ENCODE measurements around the gene TFPI2. TPM values are rescaled to one million over a fixed set of nuclear protein-coding genes. Genes with fewer than 3 reads are reported as not detected.

The TFPI2 gene
- total RNA-seq (1 to 10 TPM; 3.9 to 4.9 TPM), polyA plus RNA-seq (10 to 100 TPM in 1 of 2 donors, 1 to 10 TPM in 1; 8.5 to 11.8 TPM)
- long read RNA-seq, donor 1, partial matches to known transcripts: 0 of 1 reads
- long read RNA-seq, donor 1, other reads (novel, unspliced or antisense): 0 of 1 reads
- long read RNA-seq, donor 2, partial matches to known transcripts: 0 of 2 reads
- long read RNA-seq, donor 2, other reads (novel, unspliced or antisense): 0 of 2 reads
- long read RNA-seq, donor 3, partial matches to known transcripts: 0 of 2 reads
- long read RNA-seq, donor 3, other reads (novel, unspliced or antisense): 0 of 2 reads
- long read RNA-seq, donor 4: 0 reads
- long read RNA-seq, donor 5, partial matches to known transcripts: 0 of 1 reads
- long read RNA-seq, donor 5, other reads (novel, unspliced or antisense): 0 of 1 reads

- ATAC-seq (ENCODE audit: insufficient read depth, low FRiP score): peak; percentile 55
- Histone ChIP-seq H3K4me1 (ENCODE audit: control insufficient read depth in 5 of 5, insufficient read depth in 5 of 5, low read length in 5 of 5) (peaks cover 0 to 22% (median 6%) of the 10 kb centered on the region in 5 donors), H3K27ac (ENCODE audit: low read depth in 1 of 2, low read length in 1 of 2) (peak within 1 kb of the TSS in 1 of 2 donors; percentile 52), H3K9me3 (ENCODE audit: control insufficient read depth in 4 of 4, insufficient read depth in 3 of 4, low read length in 3 of 4) (peaks cover 0 to 3% (median 0%) of the 10 kb centered on the region in 4 donors), H3K27me3 (ENCODE audit: control insufficient read depth in 3 of 3, insufficient read depth in 3 of 3, low read length in 2 of 3) (peaks cover 0 to 45% (median 31%) of the 10 kb centered on the region in 3 donors), H3K36me3 (ENCODE audit: control insufficient read depth in 4 of 4, insufficient read depth in 4 of 4, low read length in 4 of 4) (no peaks in the 10 kb centered on the region), H3K4me3 (peak within 1 kb of the TSS; percentile 65), H3K9ac (ENCODE audit: insufficient read depth in 1 of 2, low read length in 2 of 2) (no peak within 1 kb of the TSS)
- DNase-seq: peak; percentile 27 to 53 (median 47)
- 1% methylated on average over 49 of the region's 49 CpGs for WGBS, 2 donors
- no peak for TF ChIP-seq CTCF (IDR thresholded peaks at IDR 0.05; ENCODE audit: control extremely low read depth, extremely low read depth)
Observed at GRCh38 chr7:93890464-93891068, at the start of gene TFPI2. TFPI2 (minus strand) TSS chr7:93890753; CDS start chr7:93890678, 75 bp downstream.

- H3K36me3 ChIP-seq (ENCODE audit: control insufficient read depth in 4 of 4, insufficient read depth in 4 of 4, low read length in 4 of 4): no peaks in the 10 kb centered on the region
- H3K4me1 ChIP-seq (ENCODE audit: control insufficient read depth in 5 of 5, insufficient read depth in 5 of 5, low read length in 5 of 5): no peaks in the 10 kb centered on the region
- H3K9me3 ChIP-seq (ENCODE audit: control insufficient read depth in 4 of 4, insufficient read depth in 3 of 4, low read length in 3 of 4): peaks cover 0 to 3% (median 0%) of the 10 kb centered on the region in 4 donors
- DNase-seq (no peak), ATAC-seq (ENCODE audit: insufficient read depth, low FRiP score) (no peak)
- H3K9ac ChIP-seq (ENCODE audit: insufficient read depth in 1 of 2, low read length in 2 of 2): no peak overlapping the region
- H3K27me3 ChIP-seq (ENCODE audit: control insufficient read depth in 3 of 3, insufficient read depth in 3 of 3, low read length in 2 of 3): no peaks in the 10 kb centered on the region
- H3K27ac ChIP-seq (ENCODE audit: low read depth in 1 of 2, low read length in 1 of 2): no peak overlapping the region
- TF ChIP-seq CTCF (IDR thresholded peaks at IDR 0.05; ENCODE audit: control extremely low read depth, extremely low read depth): no peak
- no peak overlapping the region for H3K4me3 ChIP-seq
Observed at GRCh38 chr7:93938293-93938692, 47.7 kb upstream of the TFPI2 start.

GRCh38 chr7:93937818-93938217 lies 47.3 kb upstream of the TFPI2 start:
- Histone ChIP-seq H3K4me1 (ENCODE audit: control insufficient read depth in 5 of 5, insufficient read depth in 5 of 5, low read length in 5 of 5) (no peaks in the 10 kb centered on the region), H3K9me3 (ENCODE audit: control insufficient read depth in 4 of 4, insufficient read depth in 3 of 4, low read length in 3 of 4) (peaks cover 0 to 3% (median 0%) of the 10 kb centered on the region in 4 donors), H3K27ac (ENCODE audit: low read depth in 1 of 2, low read length in 1 of 2) (no peak overlapping the region), H3K9ac (ENCODE audit: insufficient read depth in 1 of 2, low read length in 2 of 2) (no peak overlapping the region), H3K36me3 (ENCODE audit: control insufficient read depth in 4 of 4, insufficient read depth in 4 of 4, low read length in 4 of 4) (no peaks in the 10 kb centered on the region), H3K27me3 (ENCODE audit: control insufficient read depth in 3 of 3, insufficient read depth in 3 of 3, low read length in 2 of 3) (no peaks in the 10 kb centered on the region), H3K4me3 (no peak overlapping the region)
- 90 to 93% methylated on average over 1 of the region's 1 CpG for WGBS, 2 donors
- DNase-seq: no peak
- TF ChIP-seq CTCF (IDR thresholded peaks at IDR 0.05; ENCODE audit: control extremely low read depth, extremely low read depth): no peak
- no peak for ATAC-seq (ENCODE audit: insufficient read depth, low FRiP score)

All from lung (tissue), 16 donors.